ENCODE data around the gene SMCO4. TPM values are rescaled to one million over a fixed set of nuclear protein-coding genes. Genes with fewer than 3 reads are reported as not detected.

Gene SMCO4
- total and polyA plus RNA-seq, 2 of the 8 experiments (the other 6 are each of a cell fraction or from before 2014, with no cell fraction given), result 33.2 to 53.9 TPM

DNA sequence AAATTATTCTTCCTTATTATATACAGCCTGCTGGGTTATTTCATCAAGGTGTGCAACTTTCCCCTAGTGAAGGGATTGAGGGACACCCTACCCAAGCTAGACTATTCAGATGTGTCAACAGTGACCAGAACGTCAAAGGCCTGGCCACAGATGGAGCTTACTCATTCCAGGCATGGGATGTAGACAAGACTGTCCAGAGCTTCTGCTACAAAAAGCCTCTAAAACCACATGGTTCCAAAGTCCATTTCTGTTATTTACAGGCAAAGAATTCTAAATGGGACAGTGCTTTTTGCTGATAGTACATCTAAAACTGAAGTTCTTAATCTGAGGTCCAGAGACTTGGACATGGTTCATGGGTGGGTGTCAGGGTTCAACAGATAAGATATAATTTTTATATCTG, 9.7 kb upstream of the SMCO4 start:
- Histone ChIP-seq H3K4ac (replicated peaks; ENCODE audit: insufficient read length, low read depth, low read length) (no peak overlapping the region), H4K20me1 (replicated peaks in 1 of 2; ENCODE audit: control insufficient read depth in 1 of 2, insufficient read depth in 2 of 2, low read length in 2 of 2) (no peaks in the 10 kb centered on the region), H3K23ac (ENCODE audit: insufficient read length) (no peak overlapping the region), H3K36me3 (ENCODE audit: control insufficient read depth in 2 of 4, insufficient read depth in 4 of 4, low read length in 3 of 4) (no peaks in the 10 kb centered on the region), H4K8ac (ENCODE audit: extremely low read depth, insufficient read depth, low read length) (no peak overlapping the region), H3K18ac (ENCODE audit: extremely low read depth, low read length) (no peak overlapping the region), H2BK15ac (ENCODE audit: low read length) (no peak overlapping the region), H4K5ac (ENCODE audit: insufficient read length, low read depth, low read length) (no peak overlapping the region), H2BK5ac (ENCODE audit: low read depth, low read length) (no peak overlapping the region), H2AK5ac (ENCODE audit: low read depth, low read length) (no peak overlapping the region), H3K56ac (replicated peaks; ENCODE audit: insufficient read length, low read depth, low read length) (no peak overlapping the region), H2BK20ac (ENCODE audit: low read length) (no peak overlapping the region), H3K4me2 (ENCODE audit: insufficient read depth in 1 of 2, low read depth in 2 of 2, low read length in 2 of 2) (no peak overlapping the region), H3K14ac (ENCODE audit: insufficient read length) (no peak overlapping the region), H3K79me2 (ENCODE audit: control insufficient read depth in 1 of 2, insufficient read depth in 2 of 2, low read length in 2 of 2) (no peaks in the 10 kb centered on the region), H2BK12ac (ENCODE audit: low read depth, low read length) (no peak overlapping the region), H3K4me3 (ENCODE audit: extremely low read depth in 1 of 4, insufficient read depth in 2 of 4, low read depth in 3 of 4, low read length in 4 of 4) (no peak overlapping the region), H4K91ac (replicated peaks; ENCODE audit: insufficient read length, low read length) (no peak overlapping the region), H3K9ac (replicated peaks in 1 of 4; ENCODE audit: extremely low read depth in 1 of 4, low read depth in 3 of 4, low read length in 3 of 4) (no peak overlapping the region), H3K4me1 (replicated peaks in 1 of 4; ENCODE audit: control insufficient read depth in 3 of 4, insufficient read depth in 4 of 4, low read length in 3 of 4) (no peaks in the 10 kb centered on the region), H3K23me2 (ENCODE audit: low read depth, low read length) (no peaks in the 10 kb centered on the region), H3K79me1 (ENCODE audit: low read depth, low read length) (no peaks in the 10 kb centered on the region), H3K9me3 (ENCODE audit: insufficient read depth in 2 of 2, low read depth in 1 of 2, low read length in 1 of 2) (no peaks in the 10 kb centered on the region), H2AFZ (ENCODE audit: low read length) (no peak overlapping the region), H3K27me3 (replicated peaks in 1 of 4; ENCODE audit: control insufficient read depth in 3 of 4, extremely low read depth in 1 of 4, insufficient read depth in 3 of 4, low read length in 3 of 4) (peaks cover 0 to 3% (median 0%) of the 10 kb centered on the region in 4 experiments; a peak in 1 of 7 replicates), H2BK120ac (replicated peaks; ENCODE audit: low read depth, low read length) (no peak overlapping the region), H3K27ac (ENCODE audit: low read depth, low read length) (no peak overlapping the region)
- DNase-seq (ENCODE audit: low read depth in 1 of 2, low spot score in 2 of 2), result no peak
- ChIA-PET CTCF (ENCODE audit: partially characterized antibody) (no interaction called here), POLR2A (ENCODE audit: partially characterized antibody) (no interaction called here)
- 79% methylated on average over 1 of the region's 1 CpG; no CpG with 5 or more reads in 1 of the 2 experiments for WGBS, 2 experiments (ENCODE audit: extremely low coverage in 1 of 2, insufficient coverage in 1 of 2, insufficient read length in 1 of 2, insufficient replicate concordance in 2 of 2, low coverage in 1 of 2, low lambda C conversion rate in 2 of 2, missing lambda C conversion rate in 1 of 2)
- FAIRE-seq, result no peak
- TF ChIP-seq, protein P1, sequence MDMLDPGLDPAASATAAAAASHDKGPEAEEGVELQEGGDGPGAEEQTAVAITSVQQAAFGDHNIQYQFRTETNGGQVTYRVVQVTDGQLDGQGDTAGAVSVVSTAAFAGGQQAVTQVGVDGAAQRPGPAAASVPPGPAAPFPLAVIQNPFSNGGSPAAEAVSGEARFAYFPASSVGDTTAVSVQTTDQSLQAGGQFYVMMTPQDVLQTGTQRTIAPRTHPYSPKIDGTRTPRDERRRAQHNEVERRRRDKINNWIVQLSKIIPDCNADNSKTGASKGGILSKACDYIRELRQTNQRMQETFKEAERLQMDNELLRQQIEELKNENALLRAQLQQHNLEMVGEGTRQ (IDR thresholded peaks at IDR 0.05; ENCODE audit: low read length), result no peak
- no peak for TF ChIP-seq TAF1 (IDR thresholded peaks at IDR 0.05; ENCODE audit: low read depth, low read length)
- no peak for TF ChIP-seq BCL11A (IDR thresholded peaks at IDR 0.05; ENCODE audit: low read depth in 2 of 2, low read length in 2 of 2)
- TF ChIP-seq TEAD4 (IDR thresholded peaks at IDR 0.05; ENCODE audit: low read depth, low read length), result no peak
- no peak for TF ChIP-seq RFX5 (IDR thresholded peaks at IDR 0.05; ENCODE audit: borderline replicate concordance, low read depth, low read length)
- no peak for TF ChIP-seq RNF2 (IDR thresholded peaks at IDR 0.05; ENCODE audit: borderline replicate concordance, low read depth, low read length, missing control alignments, poor library complexity, severe bottlenecking)
- TF ChIP-seq HDAC2 (IDR thresholded peaks at IDR 0.05; ENCODE audit: borderline replicate concordance in 1 of 2, low read depth in 2 of 2, low read length in 2 of 2), result no peak
- no peak for TF ChIP-seq PHF8 (conservative IDR thresholded peaks at IDR 0.05; ENCODE audit: low read depth, low read length)
- TF ChIP-seq KDM4A (IDR thresholded peaks at IDR 0.05; ENCODE audit: low read depth, low read length, severe bottlenecking), result no peak
- no peak for TF ChIP-seq SIX5 (IDR thresholded peaks at IDR 0.05; ENCODE audit: low read depth, low read length)
- no peak for TF ChIP-seq CTBP2 (IDR thresholded peaks at IDR 0.05; ENCODE audit: borderline replicate concordance, insufficient read depth, insufficient read length, low read length)
- TF ChIP-seq YY1 (IDR thresholded peaks at IDR 0.05; ENCODE audit: low read depth, low read length), result no peak
- TF ChIP-seq JUN (IDR thresholded peaks at IDR 0.05; ENCODE audit: low read depth, low read length), result no peak
